K562 (cell line): ENCODE data around the gene MLX. TPM values are rescaled to one million over a fixed set of nuclear protein-coding genes. Genes with fewer than 3 reads are reported as not detected.
A peak's percentile ranks its signal among the peaks of the same experiment; 100 is the strongest.

Experiments
- BRD9 ChIP-seq: fragments of 450-650 bp; IDR thresholded peaks from 2 replicates; pipeline ENCODE4 v1.6.1; 2018; ENCODE audit warnings: low read depth; ENCODE audit not compliant: partially characterized antibody
- CREBBP ChIP-seq: IDR thresholded peaks from one replicate; pipeline ENCODE4 v1.6.1; 2012; ENCODE audit warnings: low read depth, mild to moderate bottlenecking, control low read depth, inconsistent platforms, low read length
- E2F6 ChIP-seq, 2 experiments: IDR thresholded peaks; 2 replicates each; pipeline ENCODE4 v1.6.1; 2011; ENCODE audit warnings: borderline replicate concordance in 1 of 2, control low read depth in 1 of 2, low read depth in 1 of 2, low read length in 1 of 2, mild to moderate bottlenecking in 1 of 2, mixed read lengths in 1 of 2, moderate library complexity in 1 of 2; ENCODE audit not compliant: insufficient read depth in 1 of 2, insufficient read length in 1 of 2, poor library complexity in 1 of 2, severe bottlenecking in 1 of 2; ENCODE audit errors: extremely low read depth in 1 of 2
- EP300 ChIP-seq: IDR thresholded peaks from 2 replicates; pipeline ENCODE4 v1.6.1; 2012; ENCODE audit warnings: low read length, improper control_type of control experiment
- ESRRA ChIP-seq: fragments of 450-650 bp; IDR thresholded peaks from 2 replicates; pipeline ENCODE4 v1.6.1; 2014; ENCODE audit warnings: low read depth, mild to moderate bottlenecking, moderate library complexity, borderline replicate concordance
- EZH2 ChIP-seq: IDR thresholded peaks from 2 replicates; pipeline ENCODE4 v1.6.1; 2012; ENCODE audit warnings: low read depth, mild to moderate bottlenecking, inconsistent platforms, low read length, borderline replicate concordance
- GTF2E2 ChIP-seq: fragments of 200-800 bp; sonication (Bioruptor generic); IDR thresholded peaks from 2 replicates; pipeline ENCODE4 v1.6.1; 2016; ENCODE audit warnings: missing genetic modification characterization, missing compliant biosample characterization
- HCFC1 ChIP-seq: IDR thresholded peaks from 2 replicates; pipeline ENCODE4 v1.6.1; 2012; ENCODE audit warnings: low read depth, low read length, improper control_type of control experiment
- HNRNPLL ChIP-seq: fragments of 200-400 bp; formaldehyde crosslinking; IDR thresholded peaks from 2 replicates; pipeline ENCODE4 v1.6.1; 2017; ENCODE audit warnings: low read length, low read depth, mild to moderate bottlenecking; ENCODE audit not compliant: poor library complexity, severe bottlenecking
- MLLT1 ChIP-seq, 2 experiments: fragments of 450-650 bp; IDR thresholded peaks; 2 replicates each; pipeline ENCODE4 v1.6.1; 2016
- MLX ChIP-seq, 2 experiments: fragments of 450-650 bp in 1 of 2; sonication (generic) in 1 of 2; formaldehyde crosslinking; conservative IDR thresholded peaks; 2 replicates each; pipeline versions ENCODE4 v1.4.0 to v1.8.1; 2020 to 2022; ENCODE audit warnings: mild to moderate bottlenecking in 1 of 2, missing genetic modification reagents in 1 of 2
- NR2F6 ChIP-seq: fragments of 450-650 bp; formaldehyde crosslinking; IDR thresholded peaks from 2 replicates; pipeline ENCODE4 v1.4.0; 2020; ENCODE audit warnings: mild to moderate bottlenecking
- NR3C1 ChIP-seq: sonication (generic); formaldehyde crosslinking; IDR thresholded peaks from 2 replicates; pipeline ENCODE4 v1.8.1; 2022; ENCODE audit warnings: missing genetic modification reagents
- PHF20 ChIP-seq: fragments of 450-650 bp; IDR thresholded peaks from 2 replicates; pipeline ENCODE4 v1.6.1; 2018; ENCODE audit not compliant: partially characterized antibody
- PHTF2 ChIP-seq: fragments of 250-450 bp; sonication (Bioruptor Pico); IDR thresholded peaks from 2 replicates; pipeline ENCODE4 v1.5.0; 2021; ENCODE audit warnings: mild to moderate bottlenecking
- POLR2AphosphoS2 ChIP-seq: IDR thresholded peaks from 2 replicates; pipeline ENCODE4 v1.6.1; 2012; ENCODE audit warnings: low read length, improper control_type of control experiment
- POLR2G ChIP-seq: fragments of 200-400 bp; formaldehyde crosslinking; IDR thresholded peaks from 2 replicates; pipeline ENCODE4 v1.6.1; 2017; ENCODE audit warnings: low read depth, mild to moderate bottlenecking, antibody characterized with exemption, low read length, moderate library complexity
- PTRF ChIP-seq: fragments of 450-650 bp; IDR thresholded peaks from 2 replicates; pipeline ENCODE4 v1.6.1; 2016; ENCODE audit warnings: mild to moderate bottlenecking, missing genetic modification characterization, missing compliant biosample characterization
- RFX1 ChIP-seq: fragments of 450-650 bp; IDR thresholded peaks from 2 replicates; pipeline ENCODE4 v1.6.1; 2016; ENCODE audit warnings: mild to moderate bottlenecking, moderate library complexity
- SNIP1 ChIP-seq: fragments of 450-650 bp; IDR thresholded peaks from 2 replicates; pipeline ENCODE4 v1.7.1; 2017; ENCODE audit warnings: low read depth, mild to moderate bottlenecking
- SUPT5H ChIP-seq: fragments of 450-650 bp; IDR thresholded peaks from 2 replicates; pipeline ENCODE4 v1.6.1; 2016
- THRAP3 ChIP-seq: fragments of 450-650 bp; IDR thresholded peaks from 2 replicates; pipeline ENCODE4 v1.6.1; 2016; ENCODE audit warnings: mild to moderate bottlenecking, inconsistent platforms, borderline replicate concordance
- ZBTB7A ChIP-seq: IDR thresholded peaks from 2 replicates; pipeline ENCODE4 v1.6.1; 2011; ENCODE audit warnings: low read depth, mild to moderate bottlenecking, low read length, moderate library complexity, borderline replicate concordance; ENCODE audit not compliant: control insufficient read depth
- ZKSCAN1 ChIP-seq: fragments of 150-350 bp; IDR thresholded peaks from 2 replicates; pipeline ENCODE4 v1.6.1; 2016; ENCODE audit warnings: low read depth, low read length
- ZNF217 ChIP-seq: sonication (generic); formaldehyde crosslinking; IDR thresholded peaks from 2 replicates; pipeline ENCODE4 v1.8.0; 2022; ENCODE audit warnings: mild to moderate bottlenecking, missing genetic modification reagents
- polyA plus RNA-seq, 8 experiments: library from polyadenylated mRNA; depleted of rRNA in 4 of 8; stranded (reverse) in 5 of 8; unstranded in 3 of 8; fragments of >200 nt; fragmentation: Nextera tagmentation in 2 of 8; fragmentation: Illumina TruSeq in 1 of 8; extraction: Ambion mirVana in 2 of 8; extraction: Trizol in 1 of 8; gene quantifications; 2 replicates each; pipeline versions ENCODE4 v1.2.1 to v1.2.3, GENCODE V29; 2011 to 2014; ENCODE audit warnings: inconsistent platforms in 1 of 8, missing spikeins in 1 of 8
- total RNA-seq, 7 experiments: library from RNA; depleted of rRNA in 6 of 7; stranded (reverse); fragments of >200 nt in 6 of 7; fragmentation: Illumina TruSeq in 2 of 7; extraction: Trizol in 2 of 7; gene quantifications; 2 replicates each; pipeline versions ENCODE4 v1.2.1 to v1.2.3, GENCODE V29; 2011 to 2021; ENCODE audit warnings: low replicate concordance in 1 of 7
- TF ChIP-seq, protein P1 (sequence below): sonication (generic); formaldehyde crosslinking; IDR thresholded peaks from 2 replicates; pipeline ENCODE4 v1.8.0; 2022; ENCODE audit warnings: mild to moderate bottlenecking, low read depth, missing genetic modification reagents

Gene MLX
- total and polyA plus RNA-seq, 9 of the 15 experiments (the other 6 are each of a cell fraction or from before 2014, with no cell fraction given) = 42.9 to 100 (median 58.9) TPM

- TF ChIP-seq ZBTB7A = no peak
- TF ChIP-seq HNRNPLL = no peak
- TF ChIP-seq POLR2AphosphoS2 = no peak
- 0 out of 4 replicates have a peak, but pooled peaks of 1 of the 2 experiments have one; percentile 41 for TF ChIP-seq MLX (CRISPR knock-in tag; conservative IDR thresholded peaks at IDR 0.05)
- TF ChIP-seq CREBBP = no peak
- TF ChIP-seq PHF20 = no peak
- TF ChIP-seq HCFC1 = no peak
- TF ChIP-seq PHTF2 (CRISPR knock-in tag) = no peak
- no peak for TF ChIP-seq BRD9
- TF ChIP-seq EP300 = no peak
- peak; percentile 63; the same call in 1 of the 2 replicates for TF ChIP-seq NR2F6 (CRISPR knock-in tag)
- no peak for TF ChIP-seq ZNF217 (CRISPR knock-in tag)
- no peak for TF ChIP-seq E2F6 (IDR thresholded peaks at IDR 0.05; ENCODE audit: borderline replicate concordance in 1 of 2, extremely low read depth in 1 of 2, insufficient read depth in 1 of 2, insufficient read length in 1 of 2, low read depth in 1 of 2, low read length in 1 of 2, poor library complexity in 1 of 2, severe bottlenecking in 1 of 2)
- no peak; the same call in none of the 2 replicates for TF ChIP-seq SUPT5H
- TF ChIP-seq THRAP3 = no peak
- no peak for TF ChIP-seq GTF2E2 (tag)
- no peak for TF ChIP-seq PTRF (tag)
- no peak for TF ChIP-seq NR3C1 (CRISPR knock-in tag)
- TF ChIP-seq ESRRA = no peak
- TF ChIP-seq ZKSCAN1 = no peak
- TF ChIP-seq POLR2G = no peak
- no peak for TF ChIP-seq RFX1
- no peak for TF ChIP-seq SNIP1
- no peak for TF ChIP-seq EZH2
- no peak for TF ChIP-seq MLLT1 (IDR thresholded peaks at IDR 0.05)
- TF ChIP-seq, protein P1, sequence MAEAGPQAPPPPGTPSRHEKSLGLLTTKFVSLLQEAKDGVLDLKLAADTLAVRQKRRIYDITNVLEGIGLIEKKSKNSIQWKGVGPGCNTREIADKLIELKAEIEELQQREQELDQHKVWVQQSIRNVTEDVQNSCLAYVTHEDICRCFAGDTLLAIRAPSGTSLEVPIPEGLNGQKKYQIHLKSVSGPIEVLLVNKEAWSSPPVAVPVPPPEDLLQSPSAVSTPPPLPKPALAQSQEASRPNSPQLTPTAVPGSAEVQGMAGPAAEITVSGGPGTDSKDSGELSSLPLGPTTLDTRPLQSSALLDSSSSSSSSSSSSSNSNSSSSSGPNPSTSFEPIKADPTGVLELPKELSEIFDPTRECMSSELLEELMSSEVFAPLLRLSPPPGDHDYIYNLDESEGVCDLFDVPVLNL (CRISPR knock-in tag) = no peak
These were observed 551 bp upstream of the MLX start (continued) for GRCh38 chr17:42566215-42566882.
